HFF-Myc (cell line): Measurements from ENCODE around the gene SEPTIN1.
A peak's percentile ranks its signal among the peaks of the same experiment; 100 is the strongest.
"Not testable (repeated sequence)": the region's sequence is repeated elsewhere in the genome, so short reads cannot be mapped to it uniquely, and the experiment has no call there.

Experiments used
- DNase-seq: peaks from one replicate; pipeline ENCODE4 v3.0.0-alpha.2; 2011; ENCODE audit warnings: low read depth; ENCODE audit errors: extremely low read depth
- H3K4me3 ChIP-seq: replicated peaks from 2 replicates; pipeline ENCODE4 v1.5.1; 2011; ENCODE audit warnings: low read depth, mild to moderate bottlenecking, control low read depth, low read length
- CTCF ChIP-seq: IDR thresholded peaks from 2 replicates; pipeline ENCODE4 v1.5.1; 2012; ENCODE audit warnings: mild to moderate bottlenecking, low read depth, low read length, control low read depth; ENCODE audit errors: missing control alignments

Gene SEPTIN1

GRCh38 chr16:30342751-30343490, 39.4 kb downstream of the SEPTIN1 start:
- H3K4me3 ChIP-seq = no peak overlapping the region
- no peak for DNase-seq
- TF ChIP-seq CTCF = no peak

- not testable (repeated sequence) for H3K4me3 ChIP-seq, DNase-seq
Measured at GRCh38 chr16:30341971-30342370, 40.4 kb downstream of the SEPTIN1 start.

- no peak for TF ChIP-seq CTCF
- H3K4me3 ChIP-seq = no peak overlapping the region
- no peak for DNase-seq
Measured at GRCh38 chr16:30340621-30341020, 41.7 kb downstream of the SEPTIN1 start.

- DNase-seq, H3K4me3 ChIP-seq: not testable (repeated sequence)
Measured at GRCh38 chr16:30338715-30339114, 43.6 kb downstream of the SEPTIN1 start.

- not testable (repeated sequence) for DNase-seq, H3K4me3 ChIP-seq
Measured at GRCh38 chr16:30337964-30338357, 44.4 kb downstream of the SEPTIN1 start.

GRCh38 chr16:30335598-30336474, 46.5 kb downstream of the SEPTIN1 start:
- no peak for DNase-seq
- H3K4me3 ChIP-seq = peak overlapping the region; percentile 61
- no peak for TF ChIP-seq CTCF

GRCh38 chr16:30335028-30335597, 47.2 kb downstream of the SEPTIN1 start:
- DNase-seq = not testable (repeated sequence)
- H3K4me3 ChIP-seq = peak overlapping the region; percentile 61

GRCh38 chr16:30334473-30334989, 47.8 kb downstream of the SEPTIN1 start:
- H3K4me3 ChIP-seq = peak overlapping the region; percentile 61
- DNase-seq = not testable (repeated sequence)
